H9 (cell line): ENCODE data around the gene CCNY. TPM values are rescaled to one million over a fixed set of nuclear protein-coding genes. Genes with fewer than 3 reads are reported as not detected.
A peak's percentile ranks its signal among the peaks of the same experiment; 100 is the strongest.

Experiments
- DNase-seq: peaks from one replicate; pipeline ENCODE4 v3.0.0-alpha.2; 2017
- H2AFZ ChIP-seq: one replicate; pipeline ENCODE4 v1.6.1; 2013; ENCODE audit warnings: mild to moderate bottlenecking, low read length, control low read depth, moderate library complexity
- H2AK5ac ChIP-seq: 2 replicates; pipeline ENCODE4 v1.6.1; 2013; ENCODE audit warnings: low read length, control low read depth, mixed read lengths; ENCODE audit not compliant: insufficient read length
- H2BK120ac ChIP-seq: one replicate; pipeline ENCODE4 v1.6.1; 2013; ENCODE audit warnings: low read depth, mild to moderate bottlenecking, low read length, control low read depth, inconsistent platforms; ENCODE audit not compliant: poor library complexity, severe bottlenecking
- H2BK12ac ChIP-seq: 2 replicates; pipeline ENCODE4 v1.6.1; 2013; ENCODE audit warnings: low read length, control low read depth, mixed read lengths, low read depth; ENCODE audit not compliant: insufficient read length
- H2BK15ac ChIP-seq: 2 replicates; pipeline ENCODE4 v1.6.1; 2013; ENCODE audit warnings: low read depth, low read length, control low read depth
- H2BK20ac ChIP-seq: one replicate; pipeline ENCODE4 v1.6.1; 2013; ENCODE audit warnings: low read depth, mild to moderate bottlenecking, low read length, control low read depth, inconsistent platforms; ENCODE audit not compliant: poor library complexity, severe bottlenecking
- H2BK5ac ChIP-seq: 2 replicates; pipeline ENCODE4 v1.6.1; 2013; ENCODE audit warnings: low read length, control low read depth, mixed read lengths; ENCODE audit not compliant: insufficient read length
- H3K14ac ChIP-seq: 2 replicates; pipeline ENCODE4 v1.6.1; 2013; ENCODE audit warnings: low read length, control low read depth; ENCODE audit not compliant: insufficient read depth
- H3K18ac ChIP-seq: 2 replicates; pipeline ENCODE4 v1.6.1; 2013; ENCODE audit warnings: low read depth, mild to moderate bottlenecking, mixed read lengths, low read length, control low read depth; ENCODE audit not compliant: insufficient read length
- H3K23ac ChIP-seq: 2 replicates; pipeline ENCODE4 v1.6.1; 2013; ENCODE audit warnings: low read length, control low read depth, mixed read lengths, low read depth; ENCODE audit not compliant: insufficient read length
- H3K23me2 ChIP-seq: 2 replicates; pipeline ENCODE4 v1.6.1; 2013; ENCODE audit warnings: low read depth, mild to moderate bottlenecking, mixed read lengths, low read length, control low read depth; ENCODE audit not compliant: insufficient read length, poor library complexity, severe bottlenecking
- H3K27ac ChIP-seq: 2 replicates; pipeline ENCODE4 v1.5.1; 2013; ENCODE audit warnings: low read length, control low read depth, mixed read lengths, low read depth; ENCODE audit not compliant: insufficient read length
- H3K27me3 ChIP-seq: 2 replicates; pipeline ENCODE4 v1.6.1; 2013; ENCODE audit warnings: low read length, control low read depth, inconsistent platforms; ENCODE audit not compliant: insufficient read depth
- H3K4ac ChIP-seq: 2 replicates; pipeline ENCODE4 v1.6.1; 2013; ENCODE audit warnings: low read depth, mild to moderate bottlenecking, control low read depth, inconsistent platforms, low read length, moderate library complexity
- H3K4me1 ChIP-seq: 2 replicates; pipeline ENCODE4 v1.6.1; 2013; ENCODE audit warnings: low read length, control low read depth, inconsistent platforms; ENCODE audit not compliant: insufficient read depth
- H3K4me2 ChIP-seq: 2 replicates; pipeline ENCODE4 v1.6.1; 2013; ENCODE audit warnings: low read length, control low read depth, mixed read lengths; ENCODE audit not compliant: insufficient read length, insufficient read depth
- H3K56ac ChIP-seq: 2 replicates; pipeline ENCODE4 v1.6.1; 2013; ENCODE audit warnings: low read depth, mild to moderate bottlenecking, mixed read lengths, low read length, control low read depth; ENCODE audit not compliant: insufficient read length
- H3K79me1 ChIP-seq: 2 replicates; pipeline ENCODE4 v1.6.1; 2013; ENCODE audit warnings: low read depth, mild to moderate bottlenecking, moderate library complexity, low read length, control low read depth, inconsistent platforms; ENCODE audit not compliant: insufficient read depth, poor library complexity, severe bottlenecking
- H3K79me2 ChIP-seq: 2 replicates; pipeline ENCODE4 v1.6.1; 2013; ENCODE audit warnings: low read length, control low read depth, inconsistent platforms; ENCODE audit not compliant: insufficient read depth
- H3K9ac ChIP-seq: 2 replicates; pipeline ENCODE4 v1.6.1; 2013; ENCODE audit warnings: low read length, control low read depth, mixed read lengths; ENCODE audit not compliant: insufficient read length; ENCODE audit errors: extremely low read depth
- H3K9me3 ChIP-seq: one replicate; pipeline ENCODE4 v1.6.1; 2013; ENCODE audit warnings: low read depth, low read length, inconsistent platforms; ENCODE audit not compliant: control insufficient read depth
- H3T11ph ChIP-seq: one replicate; pipeline ENCODE4 v1.6.1; 2013; ENCODE audit warnings: mild to moderate bottlenecking, low read length, control low read depth, inconsistent platforms
- H4K20me1 ChIP-seq: one replicate; pipeline ENCODE4 v1.6.1; 2013; ENCODE audit not compliant: control insufficient read depth, insufficient read length, insufficient read depth
- H4K5ac ChIP-seq: 2 replicates; pipeline ENCODE4 v1.6.1; 2013; ENCODE audit warnings: low read depth, mild to moderate bottlenecking, mixed read lengths, low read length, control low read depth; ENCODE audit not compliant: insufficient read length
- H4K8ac ChIP-seq: replicated peaks from 2 replicates; pipeline ENCODE4 v1.6.1; 2013; ENCODE audit warnings: low read length, control low read depth, mixed read lengths, low read depth; ENCODE audit not compliant: insufficient read length
- H4K91ac ChIP-seq: 2 replicates; pipeline ENCODE4 v1.6.1; 2013; ENCODE audit warnings: low read depth, mild to moderate bottlenecking, moderate library complexity, mixed read lengths, low read length, control low read depth; ENCODE audit not compliant: insufficient read length
- H3K27ac Mint-ChIP-seq, 3 experiments: 2 replicates in 2 of 3; 3 replicates in 1 of 3; pipeline ENCODE4 v1.8.0; 2020 to 2021; ENCODE audit warnings: mixed read lengths in 3 of 3, mild to moderate bottlenecking in 1 of 3, moderate library complexity in 1 of 3
- H3K27me3 Mint-ChIP-seq: 2 replicates; pipeline ENCODE4 v1.8.0; 2021; ENCODE audit warnings: low read depth, mild to moderate bottlenecking, moderate library complexity, mixed read lengths
- H3K36me3 Mint-ChIP-seq, 3 experiments: 2 replicates in 2 of 3; 3 replicates in 1 of 3; pipeline ENCODE4 v1.8.0; 2020 to 2021; ENCODE audit warnings: low read depth in 3 of 3, mixed read lengths in 3 of 3; ENCODE audit not compliant: insufficient read depth in 1 of 3
- H3K4me1 Mint-ChIP-seq, 2 experiments: 2 replicates each; pipeline ENCODE4 v1.8.0; 2020; ENCODE audit warnings: mixed read lengths in 2 of 2
- H3K4me3 Mint-ChIP-seq, 2 experiments: 2 replicates in 1 of 2; 3 replicates in 1 of 2; pipeline ENCODE4 v1.8.0; 2020 to 2021; ENCODE audit warnings: mild to moderate bottlenecking in 2 of 2, mixed read lengths in 2 of 2, moderate library complexity in 1 of 2
- H3K9me3 Mint-ChIP-seq, 2 experiments: 2 replicates in 1 of 2; 3 replicates in 1 of 2; pipeline ENCODE4 v1.8.0; 2020; ENCODE audit warnings: mild to moderate bottlenecking in 2 of 2, mixed read lengths in 2 of 2, moderate library complexity in 1 of 2
- CTCF ChIP-seq: fragments of 200-600 bp; sonication (generic); conservative IDR thresholded peaks from 3 replicates; pipeline ENCODE4 v1.8.0; 2021; ENCODE audit warnings: antibody characterized with exemption, mild to moderate bottlenecking
- WGBS: extraction: QIAGEN DNeasy Blood & Tissue Kit; methylation state at CpG from one replicate; pipeline ENCODE4 v1.1.7; 2013; ENCODE audit warnings: missing lambda C conversion rate, low lambda C conversion rate, mixed read lengths; ENCODE audit not compliant: insufficient read length; ENCODE audit errors: extremely low coverage; 5-methylcytosine and 5-hydroxymethylcytosine counted together
- total RNA-seq: library from RNA; stranded (reverse); gene quantifications from 2 replicates; pipeline ENCODE4 v1.2.1, GENCODE V29; 2021

Gene CCNY
- total RNA-seq, 1 experiment from 2014 or later = 62.1 TPM

GRCh38 chr10:35446439-35446838 is 110.1 kb downstream of the CCNY start:
- H3K9ac ChIP-seq = no peak overlapping the region
- peaks cover 7% of the 10 kb centered on the region for H3K79me1 ChIP-seq
- H4K8ac ChIP-seq = no peak overlapping the region
- 0 out of 7 replicates have a peak overlapping the region, but pooled peaks of 1 of the 3 experiments have one; percentile 46 for H3K27ac Mint-ChIP-seq
- H3K36me3 Mint-ChIP-seq = peaks cover 25 to 33% (median 32%) of the 10 kb centered on the region in 3 experiments
- no peak overlapping the region for H2AK5ac ChIP-seq
- no peak overlapping the region for H3K23ac ChIP-seq
- H4K5ac ChIP-seq = no peak overlapping the region
- no peak for TF ChIP-seq CTCF
- H2BK20ac ChIP-seq = no peak overlapping the region
- H3K4ac ChIP-seq = no peak overlapping the region
- no peaks in the 10 kb centered on the region for H3K27me3 ChIP-seq
- DNase-seq = no peak
- no peak overlapping the region for H3K14ac ChIP-seq
- WGBS = no CpG with 5 or more reads among the region's 2 CpGs
- H3K27ac ChIP-seq = no peak overlapping the region
- no peaks in the 10 kb centered on the region for H3K27me3 Mint-ChIP-seq
- H3K56ac ChIP-seq = no peak overlapping the region
- H3K4me3 Mint-ChIP-seq = no peak overlapping the region
- no peak overlapping the region for H2BK12ac ChIP-seq
- H2BK5ac ChIP-seq = no peak overlapping the region
- no peak overlapping the region for H3T11ph ChIP-seq
- H2BK120ac ChIP-seq = no peak overlapping the region
- no peak overlapping the region for H3K18ac ChIP-seq
- no peak overlapping the region for H3K4me2 ChIP-seq
- H4K91ac ChIP-seq = no peak overlapping the region
- H3K9me3 Mint-ChIP-seq = peaks cover 27 to 29% of the 10 kb centered on the region in 2 experiments
- H3K23me2 ChIP-seq = no peaks in the 10 kb centered on the region
- H2BK15ac ChIP-seq = no peak overlapping the region
- no peak overlapping the region for H2AFZ ChIP-seq
- H3K79me2 ChIP-seq = peaks cover 7% of the 10 kb centered on the region; the same call in 1 of the 2 replicates
- H4K20me1 ChIP-seq = no peaks in the 10 kb centered on the region
- H3K4me1 Mint-ChIP-seq = peaks cover 34 to 35% of the 10 kb centered on the region in 2 experiments
- H3K4me1 ChIP-seq = peaks cover 7% of the 10 kb centered on the region; the same call in 1 of the 2 replicates
- H3K9me3 ChIP-seq = no peaks in the 10 kb centered on the region
